Globus pallidus (tissue), 1 donor: ENCODE measurements around the gene CEP131.
"Not testable (repeated sequence)": the region's sequence is repeated elsewhere in the genome, so short reads cannot be mapped to it uniquely, and the experiment has no call there.

Experiments used
- DNase-seq: peaks from one replicate; pipeline ENCODE4 v3.0.0-alpha.2; 2015; ENCODE audit warnings: low spot score

CEP131 gene

GRCh38 chr17:81151278-81151677 is 71.5 kb downstream of the CEP131 start:
- no peak for DNase-seq

- no peak for DNase-seq
These were observed 72.2 kb downstream of the CEP131 start for GRCh38 chr17:81150377-81151077.

- no peak for DNase-seq
These were observed 73.7 kb downstream of the CEP131 start for GRCh38 chr17:81148986-81149533.

DNA sequence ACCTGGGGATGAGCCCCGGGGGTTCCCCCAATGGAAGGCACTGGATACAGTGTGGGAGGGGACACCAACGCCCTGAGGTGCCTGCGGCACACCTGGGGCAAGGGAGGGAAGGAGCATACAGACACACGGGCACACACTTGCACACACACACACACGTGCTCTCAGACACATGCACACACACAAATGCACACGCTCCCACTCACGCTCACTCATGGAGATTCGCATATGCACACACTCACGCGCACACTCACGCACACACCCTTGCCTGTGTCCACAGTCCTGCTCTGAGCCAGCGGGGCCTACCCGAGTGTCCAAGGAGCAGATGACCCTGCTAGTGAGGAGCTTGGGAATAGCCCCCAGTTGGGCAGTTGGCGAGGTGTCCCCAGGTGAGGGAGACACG is 74.2 kb downstream of the CEP131 start:
- no peak for DNase-seq

DNA sequence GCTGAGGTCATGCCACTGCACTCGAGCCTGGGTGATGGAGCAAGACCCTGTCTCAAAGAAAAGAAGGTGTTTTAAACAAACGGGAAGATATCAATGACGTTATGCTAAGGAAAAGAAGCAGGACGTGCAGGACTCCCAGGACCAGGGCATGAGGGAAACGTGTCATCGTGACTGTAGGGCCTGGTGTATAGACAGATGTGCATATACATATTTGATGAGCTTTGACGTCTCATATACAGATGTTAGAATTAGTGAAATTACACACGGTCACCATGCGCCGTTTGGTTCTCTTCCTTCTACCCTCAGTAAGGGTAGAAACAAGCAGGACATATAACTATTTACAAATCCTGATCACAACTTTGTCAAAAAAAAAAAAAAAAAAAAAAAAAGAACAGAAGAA is 75.1 kb downstream of the CEP131 start:
- DNase-seq: no peak

- not testable (repeated sequence) for DNase-seq
These were observed 76.6 kb downstream of the CEP131 start for GRCh38 chr17:81146208-81146607.

DNA sequence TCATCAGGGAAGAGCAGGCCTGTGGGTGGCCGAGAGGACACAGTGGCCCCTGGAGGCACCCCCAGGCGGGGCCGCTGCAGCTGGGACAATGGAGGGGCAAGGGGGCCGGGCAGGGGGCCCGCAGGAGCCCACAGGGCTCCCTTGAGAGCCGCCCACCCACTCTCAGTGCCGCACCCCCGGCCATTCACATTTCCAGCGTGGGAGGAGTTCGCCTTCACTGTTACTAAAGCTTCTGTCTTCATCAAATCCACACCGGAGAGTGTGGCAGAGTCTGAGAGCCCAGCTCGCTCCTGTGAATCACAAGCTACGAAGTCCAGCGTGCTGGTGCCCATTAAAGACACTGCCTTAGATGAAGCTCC is 78.4 kb downstream of the CEP131 start:
- DNase-seq: no peak

DNA sequence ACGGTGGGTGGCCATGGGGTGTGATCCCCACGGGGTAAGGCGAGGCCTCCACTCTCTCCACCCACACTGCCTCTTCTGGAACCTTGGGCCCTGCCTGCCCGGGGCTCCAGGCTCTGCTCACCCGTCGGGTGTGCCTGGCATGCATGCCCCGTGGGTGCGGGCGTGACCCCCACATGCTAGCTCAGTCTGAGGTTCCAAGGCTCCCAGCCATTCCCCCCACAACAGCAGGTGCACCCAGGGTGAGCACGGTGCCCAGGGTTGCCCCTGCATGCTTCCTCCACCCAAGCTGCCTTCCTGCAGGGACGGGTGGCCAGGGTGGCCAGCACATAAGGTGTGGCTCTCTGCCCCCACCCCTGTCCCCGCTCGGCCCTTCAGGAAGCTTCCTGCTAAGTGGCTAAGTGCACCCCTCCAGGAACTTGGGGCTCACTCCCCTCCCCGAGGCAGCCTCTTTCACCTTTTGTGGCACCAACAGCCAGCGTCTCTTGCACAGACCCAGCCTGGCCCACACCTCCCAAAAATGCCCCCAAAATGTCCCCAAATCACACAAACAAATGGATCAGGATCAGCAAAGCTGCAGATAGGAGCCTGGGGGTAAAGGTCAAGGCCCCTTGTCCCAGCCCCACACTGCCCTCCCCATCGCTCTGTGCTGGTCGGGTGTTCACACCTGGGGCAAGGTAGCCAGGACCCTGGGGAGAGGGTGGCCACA is 78.9 kb downstream of the CEP131 start:
- no peak for DNase-seq

DNA sequence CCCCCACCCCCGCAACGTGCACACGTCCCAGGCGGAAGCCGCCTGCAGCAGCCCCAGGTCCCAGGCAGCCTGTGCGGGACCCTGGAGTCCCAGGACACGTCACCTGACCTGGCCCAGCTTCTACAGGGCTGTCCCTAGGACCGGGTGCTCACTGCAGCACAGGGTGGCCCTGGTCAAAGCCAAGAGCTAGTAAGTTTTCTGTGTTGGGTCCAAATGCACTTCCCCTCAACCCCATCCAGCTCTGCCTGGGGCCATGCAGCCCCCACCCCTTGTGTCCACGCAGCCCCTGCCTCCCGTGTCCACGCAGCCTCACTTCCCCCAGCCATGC is 79.6 kb downstream of the CEP131 start:
- no peak for DNase-seq

DNA sequence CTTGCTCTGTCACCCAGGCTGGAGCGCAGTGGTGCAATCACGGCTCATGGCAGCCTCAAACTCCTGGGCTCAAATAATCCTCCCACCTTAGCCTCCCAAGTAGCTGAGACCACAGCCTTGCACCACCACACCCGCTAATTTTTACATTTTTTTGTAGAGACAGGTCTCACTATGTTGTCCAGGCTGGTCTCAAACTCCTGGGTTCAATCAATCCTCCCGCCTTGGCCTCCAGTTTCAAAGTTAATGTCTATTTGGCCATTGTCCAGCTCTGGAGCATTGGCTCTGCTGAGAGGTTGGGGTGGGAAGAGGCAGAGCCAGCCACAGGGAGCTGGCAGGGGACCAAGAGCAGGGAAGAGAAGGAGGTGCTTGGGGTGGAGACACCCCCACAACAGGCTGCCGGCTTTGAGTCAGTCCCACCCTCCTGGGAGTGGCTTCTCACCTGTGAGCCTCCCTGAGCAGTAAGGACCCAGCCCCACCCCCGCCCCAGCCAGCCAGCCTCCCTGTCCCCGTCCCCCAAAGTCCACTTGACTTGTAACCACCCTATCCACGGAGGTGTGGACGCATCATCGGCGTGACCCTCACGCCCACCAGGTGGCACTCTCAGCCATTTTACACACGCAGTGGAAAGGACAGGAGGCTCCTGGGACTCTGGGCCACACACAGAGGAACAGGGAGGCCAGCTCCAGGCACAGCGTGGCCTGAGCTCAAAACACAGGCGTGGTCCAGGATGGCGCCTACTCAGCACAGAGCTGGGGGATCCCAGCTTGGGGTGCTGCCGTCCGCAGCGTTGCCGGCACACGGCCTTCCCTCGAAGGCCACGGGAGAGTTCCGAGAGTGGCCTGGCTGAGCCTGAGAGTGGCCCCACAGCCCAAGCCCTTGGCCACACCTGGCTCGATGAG is 80.2 kb downstream of the CEP131 start:
- DNase-seq: peak; percentile 86

GRCh38 chr17:81140695-81141094 is 82.1 kb downstream of the CEP131 start:
- no peak for DNase-seq

DNA sequence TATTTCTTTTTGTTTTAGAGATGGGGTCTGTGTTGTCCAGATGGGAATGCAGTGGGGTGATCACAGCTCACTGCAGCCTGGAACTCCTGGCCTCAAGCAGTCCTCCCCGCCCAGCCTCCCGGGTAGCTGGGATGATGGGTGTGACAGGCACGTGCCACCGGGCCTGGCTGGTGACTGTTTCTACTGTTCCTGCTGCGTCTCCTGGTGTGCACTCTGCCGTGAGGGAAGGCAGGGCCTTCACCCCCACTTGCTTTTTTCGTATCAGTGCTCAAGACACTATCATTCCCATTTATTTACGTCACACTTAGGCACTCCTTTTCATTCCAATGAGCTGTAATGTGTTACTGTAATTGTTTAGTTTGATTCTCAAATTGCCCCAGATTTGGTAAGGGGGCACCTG is 82.7 kb downstream of the CEP131 start:
- DNase-seq: no peak
